K562 (cell line): ENCODE measurements around the gene PUM2. TPM values are rescaled to one million over a fixed set of nuclear protein-coding genes. Genes with fewer than 3 reads are reported as not detected.

Experiments used
- ATF7 ChIP-seq: fragments of 450-650 bp; IDR thresholded peaks from 2 replicates; pipeline ENCODE4 v1.7.1; 2014; ENCODE audit warnings: mild to moderate bottlenecking, moderate library complexity
- CAMTA2 ChIP-seq: fragments of 250-450 bp; sonication (Bioruptor Pico); conservative IDR thresholded peaks from 2 replicates; pipeline ENCODE4 v1.5.1; 2022
- CBX1 ChIP-seq: sonication (generic); IDR thresholded peaks from 2 replicates; pipeline ENCODE4 v1.6.1; 2016; ENCODE audit warnings: antibody characterized with exemption, low read depth, mild to moderate bottlenecking
- EWSR1 ChIP-seq: fragments of 450-650 bp; IDR thresholded peaks from 2 replicates; pipeline ENCODE4 v1.6.1; 2018; ENCODE audit warnings: borderline replicate concordance, mild to moderate bottlenecking, low read depth, moderate library complexity; ENCODE audit not compliant: partially characterized antibody
- FOXK2 ChIP-seq, 2 experiments: fragments of 450-650 bp; IDR thresholded peaks in 1 of 2; conservative IDR thresholded peaks in 1 of 2; 2 replicates each; pipeline ENCODE4 v1.6.1; 2016; ENCODE audit warnings: low read depth in 2 of 2, mild to moderate bottlenecking in 1 of 2
- JUND ChIP-seq, 2 experiments: IDR thresholded peaks; 2 replicates in 1 of 2; 3 replicates in 1 of 2; pipeline ENCODE4 v1.6.1; 2011; ENCODE audit warnings: borderline replicate concordance in 2 of 2, low read depth in 2 of 2, low read length in 2 of 2, improper control_type of control experiment in 1 of 2, missing biosample characterization in 1 of 2, missing genetic modification characterization in 1 of 2, missing genetic modification reagents in 1 of 2
- LEF1 ChIP-seq: fragments of 450-650 bp; IDR thresholded peaks from 2 replicates; pipeline ENCODE4 v1.6.1; 2016; ENCODE audit warnings: mild to moderate bottlenecking
- NFATC3 ChIP-seq: fragments of 450-650 bp; IDR thresholded peaks from 2 replicates; pipeline ENCODE4 v1.6.1; 2017; ENCODE audit warnings: mild to moderate bottlenecking
- PRMT5 ChIP-seq: sonication (generic); formaldehyde crosslinking; IDR thresholded peaks from 2 replicates; pipeline ENCODE4 v1.5.0; 2020; ENCODE audit warnings: missing genetic modification reagents
- RBBP5 ChIP-seq: fragments of 200-600 bp; sonication (generic); IDR thresholded peaks from 2 replicates; pipeline ENCODE4 v1.6.1; 2012; ENCODE audit warnings: borderline replicate concordance, mild to moderate bottlenecking, low read length, control low read depth, inconsistent platforms; ENCODE audit not compliant: insufficient read depth, poor library complexity, severe bottlenecking
- RNF2 ChIP-seq: sonication (generic); IDR thresholded peaks from 2 replicates; pipeline ENCODE4 v1.6.1; 2016
- TBP ChIP-seq: optimal IDR thresholded peaks from 2 replicates; pipeline ENCODE3; 2011; ENCODE audit warnings: low read depth, low read length, improper control_type of control experiment
- ZNF282 ChIP-seq: sonication (generic); formaldehyde crosslinking; IDR thresholded peaks from 2 replicates; pipeline ENCODE4 v1.8.1; 2023; ENCODE audit warnings: missing genetic modification reagents
- ZNF311 ChIP-seq: fragments of 250-450 bp; sonication (Bioruptor Pico); IDR thresholded peaks from 2 replicates; pipeline ENCODE4 v1.4.0; 2020; ENCODE audit warnings: mild to moderate bottlenecking, moderate library complexity
- ZNF561 ChIP-seq: fragments of 450-650 bp; formaldehyde crosslinking; conservative IDR thresholded peaks from 2 replicates; pipeline ENCODE4 v1.4.0; 2020; ENCODE audit warnings: mild to moderate bottlenecking, moderate library complexity
- ZNF644 ChIP-seq: fragments of 200-800 bp; sonication (Bioruptor generic); IDR thresholded peaks from 2 replicates; pipeline ENCODE4 v1.6.1; 2016; ENCODE audit warnings: low read depth, missing genetic modification characterization, missing compliant biosample characterization
- polyA plus RNA-seq, 8 experiments: library from polyadenylated mRNA; depleted of rRNA in 4 of 8; stranded (reverse) in 5 of 8; unstranded in 3 of 8; fragments of >200 nt; fragmentation: Nextera tagmentation in 2 of 8; fragmentation: Illumina TruSeq in 1 of 8; extraction: Ambion mirVana in 2 of 8; extraction: Trizol in 1 of 8; gene quantifications; 2 replicates each; pipeline versions ENCODE4 v1.2.1 to v1.2.3, GENCODE V29; 2011 to 2014; ENCODE audit warnings: inconsistent platforms in 1 of 8, missing spikeins in 1 of 8
- total RNA-seq, 7 experiments: library from RNA; depleted of rRNA in 6 of 7; stranded (reverse); fragments of >200 nt in 6 of 7; fragmentation: Illumina TruSeq in 2 of 7; extraction: Trizol in 2 of 7; gene quantifications; 2 replicates each; pipeline versions ENCODE4 v1.2.1 to v1.2.3, GENCODE V29; 2011 to 2021; ENCODE audit warnings: low replicate concordance in 1 of 7
- TF ChIP-seq, protein P1 (sequence below): fragments of 150-350 bp; conservative IDR thresholded peaks from 2 replicates; pipeline ENCODE4 v1.6.1; 2014; ENCODE audit warnings: low read length
- TF ChIP-seq, protein P2 (sequence below), 2 experiments: fragments of 450-650 bp; IDR thresholded peaks; 2 replicates each; pipeline ENCODE4 v1.6.1; 2018; ENCODE audit warnings: mild to moderate bottlenecking in 2 of 2, low read depth in 1 of 2; ENCODE audit not compliant: partially characterized antibody in 2 of 2
- TF ChIP-seq, protein P3 (sequence below): fragments of 250-450 bp; sonication (Bioruptor Pico); IDR thresholded peaks from 2 replicates; pipeline ENCODE4 v1.4.0; 2020; ENCODE audit warnings: borderline replicate concordance

Gene PUM2
- total and polyA plus RNA-seq, 9 of the 15 experiments (the other 6 are each of a cell fraction or from before 2014, with no cell fraction given), result 13.4 to 61.9 (median 28.3) TPM

DNA sequence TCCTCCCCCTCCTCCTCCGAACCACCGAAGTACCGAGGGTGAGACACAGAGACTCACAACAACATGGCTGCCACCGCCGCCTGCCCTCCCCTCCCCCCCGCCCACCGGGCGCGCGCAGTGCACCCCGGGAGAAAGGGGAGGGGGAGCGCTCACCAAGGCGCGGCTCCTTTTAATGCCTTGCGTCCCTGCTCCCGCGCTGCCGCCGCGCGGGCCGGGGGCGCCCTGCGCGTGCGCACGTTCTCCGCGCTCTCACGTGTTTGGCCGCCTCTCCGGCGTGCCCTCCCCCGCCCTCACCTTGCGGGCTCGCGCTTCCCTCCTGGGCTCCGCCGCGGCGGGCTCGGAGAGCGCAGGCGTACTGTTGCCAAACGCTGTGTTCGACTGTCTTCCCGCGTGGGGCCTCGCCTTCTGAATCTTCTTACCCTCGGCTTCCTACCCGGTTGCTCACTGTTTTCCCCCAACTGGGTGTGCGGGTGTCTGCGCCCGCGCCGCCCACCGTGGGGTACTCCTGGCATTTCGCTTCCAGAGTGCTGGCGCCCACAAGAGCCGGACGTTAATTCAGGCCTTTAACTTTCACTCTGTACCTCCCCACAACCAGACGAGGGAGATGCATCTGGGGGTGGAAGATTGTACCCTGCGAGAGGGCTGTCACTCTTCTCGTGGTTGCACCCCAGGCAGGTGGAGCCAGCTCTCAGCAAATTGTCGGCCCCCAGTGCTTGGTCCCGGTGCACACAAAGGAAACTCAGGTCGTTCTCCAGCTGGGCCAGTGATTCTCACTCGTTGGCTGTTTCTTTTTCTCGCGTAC, at the start of gene PUM2 (continued):
- TF ChIP-seq CAMTA2, result no peak
- TF ChIP-seq, protein P1, sequence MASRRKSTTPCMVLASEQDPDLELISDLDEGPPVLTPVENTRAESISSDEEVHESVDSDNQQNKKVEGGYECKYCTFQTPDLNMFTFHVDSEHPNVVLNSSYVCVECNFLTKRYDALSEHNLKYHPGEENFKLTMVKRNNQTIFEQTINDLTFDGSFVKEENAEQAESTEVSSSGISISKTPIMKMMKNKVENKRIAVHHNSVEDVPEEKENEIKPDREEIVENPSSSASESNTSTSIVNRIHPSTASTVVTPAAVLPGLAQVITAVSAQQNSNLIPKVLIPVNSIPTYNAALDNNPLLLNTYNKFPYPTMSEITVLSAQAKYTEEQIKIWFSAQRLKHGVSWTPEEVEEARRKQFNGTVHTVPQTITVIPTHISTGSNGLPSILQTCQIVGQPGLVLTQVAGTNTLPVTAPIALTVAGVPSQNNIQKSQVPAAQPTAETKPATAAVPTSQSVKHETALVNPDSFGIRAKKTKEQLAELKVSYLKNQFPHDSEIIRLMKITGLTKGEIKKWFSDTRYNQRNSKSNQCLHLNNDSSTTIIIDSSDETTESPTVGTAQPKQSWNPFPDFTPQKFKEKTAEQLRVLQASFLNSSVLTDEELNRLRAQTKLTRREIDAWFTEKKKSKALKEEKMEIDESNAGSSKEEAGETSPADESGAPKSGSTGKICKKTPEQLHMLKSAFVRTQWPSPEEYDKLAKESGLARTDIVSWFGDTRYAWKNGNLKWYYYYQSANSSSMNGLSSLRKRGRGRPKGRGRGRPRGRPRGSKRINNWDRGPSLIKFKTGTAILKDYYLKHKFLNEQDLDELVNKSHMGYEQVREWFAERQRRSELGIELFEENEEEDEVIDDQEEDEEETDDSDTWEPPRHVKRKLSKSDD, result no peak
- TF ChIP-seq CBX1, result no peak
- no peak for TF ChIP-seq ZNF311
- TF ChIP-seq JUND (IDR thresholded peaks at IDR 0.05; ENCODE audit: borderline replicate concordance, low read depth, low read length), result no peak; the same call in 1 of the 2 replicates
- no peak; the same call in 2 of the 3 replicates for TF ChIP-seq JUND (tag; IDR thresholded peaks at IDR 0.05; ENCODE audit: borderline replicate concordance, low read depth, low read length)
- TF ChIP-seq NFATC3, result peak; percentile 95
- TF ChIP-seq EWSR1, result no peak
- peak; percentile 65 for TF ChIP-seq TBP
- TF ChIP-seq ZNF282, result peak; percentile 90; the same call in 1 of the 2 replicates
- TF ChIP-seq RNF2, result peak; percentile 65; the same call in 1 of the 2 replicates
- TF ChIP-seq, protein P2, sequence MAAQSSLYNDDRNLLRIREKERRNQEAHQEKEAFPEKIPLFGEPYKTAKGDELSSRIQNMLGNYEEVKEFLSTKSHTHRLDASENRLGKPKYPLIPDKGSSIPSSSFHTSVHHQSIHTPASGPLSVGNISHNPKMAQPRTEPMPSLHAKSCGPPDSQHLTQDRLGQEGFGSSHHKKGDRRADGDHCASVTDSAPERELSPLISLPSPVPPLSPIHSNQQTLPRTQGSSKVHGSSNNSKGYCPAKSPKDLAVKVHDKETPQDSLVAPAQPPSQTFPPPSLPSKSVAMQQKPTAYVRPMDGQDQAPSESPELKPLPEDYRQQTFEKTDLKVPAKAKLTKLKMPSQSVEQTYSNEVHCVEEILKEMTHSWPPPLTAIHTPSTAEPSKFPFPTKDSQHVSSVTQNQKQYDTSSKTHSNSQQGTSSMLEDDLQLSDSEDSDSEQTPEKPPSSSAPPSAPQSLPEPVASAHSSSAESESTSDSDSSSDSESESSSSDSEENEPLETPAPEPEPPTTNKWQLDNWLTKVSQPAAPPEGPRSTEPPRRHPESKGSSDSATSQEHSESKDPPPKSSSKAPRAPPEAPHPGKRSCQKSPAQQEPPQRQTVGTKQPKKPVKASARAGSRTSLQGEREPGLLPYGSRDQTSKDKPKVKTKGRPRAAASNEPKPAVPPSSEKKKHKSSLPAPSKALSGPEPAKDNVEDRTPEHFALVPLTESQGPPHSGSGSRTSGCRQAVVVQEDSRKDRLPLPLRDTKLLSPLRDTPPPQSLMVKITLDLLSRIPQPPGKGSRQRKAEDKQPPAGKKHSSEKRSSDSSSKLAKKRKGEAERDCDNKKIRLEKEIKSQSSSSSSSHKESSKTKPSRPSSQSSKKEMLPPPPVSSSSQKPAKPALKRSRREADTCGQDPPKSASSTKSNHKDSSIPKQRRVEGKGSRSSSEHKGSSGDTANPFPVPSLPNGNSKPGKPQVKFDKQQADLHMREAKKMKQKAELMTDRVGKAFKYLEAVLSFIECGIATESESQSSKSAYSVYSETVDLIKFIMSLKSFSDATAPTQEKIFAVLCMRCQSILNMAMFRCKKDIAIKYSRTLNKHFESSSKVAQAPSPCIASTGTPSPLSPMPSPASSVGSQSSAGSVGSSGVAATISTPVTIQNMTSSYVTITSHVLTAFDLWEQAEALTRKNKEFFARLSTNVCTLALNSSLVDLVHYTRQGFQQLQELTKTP (IDR thresholded peaks at IDR 0.05; ENCODE audit: low read depth in 1 of 2, partially characterized antibody in 2 of 2), result peak in 1 of 2 experiments; percentile 20
- peak; percentile 48 for TF ChIP-seq RBBP5
- peak; percentile 63 for TF ChIP-seq ATF7
- TF ChIP-seq ZNF561 (CRISPR knock-in tag), result no peak
- 0 out of 2 replicates have a peak, but pooled peaks have one; percentile 42 for TF ChIP-seq LEF1
- 0 out of 4 replicates have a peak, but pooled peaks have one; percentile 5 to 21 for TF ChIP-seq FOXK2 (conservative IDR thresholded peaks at IDR 0.05 in 1 of 2, IDR thresholded peaks at IDR 0.05 in 1 of 2; ENCODE audit: low read depth in 2 of 2)
- TF ChIP-seq, protein P3, sequence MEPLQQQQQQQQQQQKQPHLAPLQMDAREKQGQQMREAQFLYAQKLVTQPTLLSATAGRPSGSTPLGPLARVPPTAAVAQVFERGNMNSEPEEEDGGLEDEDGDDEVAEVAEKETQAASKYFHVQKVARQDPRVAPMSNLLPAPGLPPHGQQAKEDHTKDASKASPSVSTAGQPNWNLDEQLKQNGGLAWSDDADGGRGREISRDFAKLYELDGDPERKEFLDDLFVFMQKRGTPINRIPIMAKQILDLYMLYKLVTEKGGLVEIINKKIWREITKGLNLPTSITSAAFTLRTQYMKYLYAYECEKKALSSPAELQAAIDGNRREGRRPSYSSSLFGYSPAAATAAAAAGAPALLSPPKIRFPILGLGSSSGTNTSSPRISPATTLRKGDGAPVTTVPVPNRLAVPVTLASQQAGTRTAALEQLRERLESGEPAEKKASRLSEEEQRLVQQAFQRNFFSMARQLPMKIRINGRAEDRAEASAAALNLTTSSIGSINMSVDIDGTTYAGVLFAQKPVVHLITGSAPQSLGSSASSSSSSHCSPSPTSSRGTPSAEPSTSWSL, result no peak
- TF ChIP-seq ZNF644 (tag), result no peak
- no peak for TF ChIP-seq PRMT5 (CRISPR knock-in tag)
